GM23338 (cell line): ENCODE results near the gene LTBP4. TPM values are rescaled to one million over a fixed set of nuclear protein-coding genes. Genes with fewer than 3 reads are reported as not detected.
A peak's percentile ranks its signal among the peaks of the same experiment; 100 is the strongest.

Source experiments
- ATAC-seq: fragments of 200-7000 bp; cut with Tn5 transposase; 3 replicates; pipeline ENCODE4 v1.9.1; 2020
- DNase-seq: peaks from one replicate; pipeline ENCODE4 v3.0.0-alpha.2; 2015; ENCODE audit warnings: low spot score
- H2AFZ ChIP-seq: fragments of 200-600 bp; sonication (generic); 2 replicates; pipeline ENCODE4 v1.8.0; 2016; ENCODE audit warnings: antibody characterized with exemption, mild to moderate bottlenecking, moderate library complexity
- H3F3A ChIP-seq: fragments of 200-600 bp; sonication (generic); replicated peaks from 2 replicates; pipeline ENCODE4 v1.8.0; 2017; ENCODE audit warnings: antibody characterized with exemption, mixed run types, low read depth
- H3K27ac ChIP-seq: fragments of 200-600 bp; sonication (generic); 2 replicates; pipeline ENCODE4 v1.6.1; 2016; ENCODE audit warnings: low read depth
- H3K27me3 ChIP-seq: fragments of 200-600 bp; sonication (generic); 2 replicates; pipeline ENCODE4 v1.8.0; 2016; ENCODE audit warnings: mild to moderate bottlenecking, mixed run types, moderate library complexity; ENCODE audit not compliant: insufficient read depth
- H3K36me3 ChIP-seq: fragments of 200-600 bp; sonication (generic); 2 replicates; pipeline ENCODE4 v1.8.0; 2016; ENCODE audit warnings: mild to moderate bottlenecking; ENCODE audit not compliant: insufficient read depth
- H3K4me1 ChIP-seq: fragments of 200-600 bp; sonication (generic); 2 replicates; pipeline ENCODE4 v1.8.0; 2016; ENCODE audit warnings: mild to moderate bottlenecking, moderate library complexity; ENCODE audit not compliant: insufficient read depth
- H3K4me2 ChIP-seq: fragments of 200-600 bp; sonication (generic); 2 replicates; pipeline ENCODE4 v1.7.1; 2017; ENCODE audit warnings: mixed run types
- H3K4me3 ChIP-seq: fragments of 200-600 bp; sonication (generic); 2 replicates; pipeline ENCODE4 v1.6.1; 2016; ENCODE audit warnings: mixed run types
- H3K79me2 ChIP-seq: fragments of 200-600 bp; sonication (generic); replicated peaks from 2 replicates; pipeline ENCODE4 v1.8.0; 2017; ENCODE audit warnings: mild to moderate bottlenecking; ENCODE audit not compliant: insufficient read depth
- H3K9me2 ChIP-seq: fragments of 200-600 bp; sonication (generic); 2 replicates; pipeline ENCODE4 v1.8.0; 2017; ENCODE audit not compliant: insufficient read depth
- H4K20me1 ChIP-seq: fragments of 200-600 bp; sonication (generic); replicated peaks from 2 replicates; pipeline ENCODE4 v1.8.0; 2017; ENCODE audit warnings: mild to moderate bottlenecking; ENCODE audit not compliant: insufficient read depth
- H3K27ac Mint-ChIP-seq: 2 replicates; pipeline ENCODE4 v1.8.0; 2020; ENCODE audit warnings: inconsistent platforms, mild to moderate bottlenecking, moderate library complexity, mixed read lengths
- H3K27me3 Mint-ChIP-seq: 3 replicates; pipeline ENCODE4 v1.8.0; 2022; ENCODE audit warnings: low read depth, mild to moderate bottlenecking, moderate library complexity, mixed read lengths, inconsistent platforms; ENCODE audit not compliant: insufficient read depth, poor library complexity
- H3K36me3 Mint-ChIP-seq: 3 replicates; pipeline ENCODE4 v1.8.0; 2021; ENCODE audit warnings: low read depth, mild to moderate bottlenecking, inconsistent platforms, moderate library complexity, mixed read lengths
- H3K4me1 Mint-ChIP-seq: 3 replicates; pipeline ENCODE4 v1.8.0; 2020; ENCODE audit warnings: mild to moderate bottlenecking, inconsistent platforms, mixed read lengths
- H3K4me3 Mint-ChIP-seq: 3 replicates; pipeline ENCODE4 v1.8.0; 2021; ENCODE audit warnings: moderate library complexity, mild to moderate bottlenecking, inconsistent platforms, mixed read lengths
- H3K9me3 Mint-ChIP-seq: 3 replicates; pipeline ENCODE4 v1.8.0; 2020; ENCODE audit warnings: moderate library complexity, mild to moderate bottlenecking, inconsistent platforms, mixed read lengths
- CREB1 ChIP-seq: fragments of 250-450 bp; sonication (Bioruptor Pico); IDR thresholded peaks from 2 replicates; pipeline ENCODE4 v1.5.0; 2020; ENCODE audit warnings: low read depth, mild to moderate bottlenecking, moderate library complexity
- EZH2 ChIP-seq: fragments of 200-600 bp; sonication (generic); IDR thresholded peaks from one replicate; pipeline ENCODE4 v1.8.0; 2017; ENCODE audit warnings: antibody characterized with exemption, mild to moderate bottlenecking, low read depth; ENCODE audit not compliant: unreplicated experiment
- EZH2phosphoT487 ChIP-seq: fragments of 200-600 bp; sonication (generic); IDR thresholded peaks from one replicate; pipeline ENCODE4 v1.8.1; 2018; ENCODE audit warnings: antibody characterized with exemption; ENCODE audit not compliant: unreplicated experiment
- JUNB ChIP-seq: IDR thresholded peaks from one replicate; pipeline ENCODE4 v1.6.1; 2016; ENCODE audit warnings: antibody characterized with exemption; ENCODE audit not compliant: unreplicated experiment
- NANOG ChIP-seq: IDR thresholded peaks from 2 replicates; pipeline ENCODE4 v1.6.1; 2016; ENCODE audit warnings: antibody characterized with exemption, borderline replicate concordance
- POLR2AphosphoS5 ChIP-seq: IDR thresholded peaks from 2 replicates; pipeline ENCODE4 v1.6.1; 2016; ENCODE audit warnings: antibody characterized with exemption, low read depth
- STAT1 ChIP-seq: IDR thresholded peaks from one replicate; pipeline ENCODE4 v1.6.1; 2016; ENCODE audit warnings: antibody characterized with exemption; ENCODE audit not compliant: unreplicated experiment
- ZNF114 ChIP-seq: fragments of 250-450 bp; sonication (Bioruptor Pico); IDR thresholded peaks from 2 replicates; pipeline ENCODE4 v1.5.0; 2020; ENCODE audit warnings: mild to moderate bottlenecking, moderate library complexity
- ZNF331 ChIP-seq: fragments of 250-450 bp; sonication (Bioruptor Pico); IDR thresholded peaks from 2 replicates; pipeline ENCODE4 v1.5.0; 2020; ENCODE audit warnings: low read depth, mild to moderate bottlenecking, moderate library complexity
- polyA plus RNA-seq: library from polyadenylated mRNA; unstranded; fragments of >200 nt; fragmentation: Nextera tagmentation; extraction: Ambion mirVana; gene quantifications from 2 replicates; pipeline ENCODE4 v1.2.1, GENCODE V29; 2016
- total RNA-seq: library from RNA; depleted of rRNA; stranded (reverse); fragments of >200 nt; shearing (Covaris generic); gene quantifications from 2 replicates; pipeline ENCODE4 v1.2.3, GENCODE V29; 2014
- TF ChIP-seq, protein P1 (sequence below): IDR thresholded peaks from one replicate; pipeline ENCODE4 v1.6.1; 2018; ENCODE audit warnings: antibody characterized with exemption; ENCODE audit not compliant: unreplicated experiment
- TF ChIP-seq, protein P2 (sequence below): fragments of 250-450 bp; sonication (Bioruptor Pico); IDR thresholded peaks from 2 replicates; pipeline ENCODE4 v1.5.0; 2020; ENCODE audit warnings: mild to moderate bottlenecking, moderate library complexity
- TF ChIP-seq, protein P3 (sequence below), 2 experiments: fragments of 200-600 bp in 1 of 2; sonication (generic) in 1 of 2; conservative IDR thresholded peaks; 2 replicates each; pipeline versions ENCODE4 v1.5.1 to v1.6.1; 2016 to 2017; ENCODE audit warnings: antibody characterized with exemption in 2 of 2, low read depth in 2 of 2, mild to moderate bottlenecking in 2 of 2, moderate library complexity in 1 of 2
- TF ChIP-seq, protein P4 (sequence below): IDR thresholded peaks from 2 replicates; pipeline ENCODE4 v1.6.1; 2016; ENCODE audit warnings: antibody characterized with exemption

The LTBP4 gene
- total and polyA plus RNA-seq, 2 experiments from 2014 or later, result 50.3 to 65.0 TPM

DNA sequence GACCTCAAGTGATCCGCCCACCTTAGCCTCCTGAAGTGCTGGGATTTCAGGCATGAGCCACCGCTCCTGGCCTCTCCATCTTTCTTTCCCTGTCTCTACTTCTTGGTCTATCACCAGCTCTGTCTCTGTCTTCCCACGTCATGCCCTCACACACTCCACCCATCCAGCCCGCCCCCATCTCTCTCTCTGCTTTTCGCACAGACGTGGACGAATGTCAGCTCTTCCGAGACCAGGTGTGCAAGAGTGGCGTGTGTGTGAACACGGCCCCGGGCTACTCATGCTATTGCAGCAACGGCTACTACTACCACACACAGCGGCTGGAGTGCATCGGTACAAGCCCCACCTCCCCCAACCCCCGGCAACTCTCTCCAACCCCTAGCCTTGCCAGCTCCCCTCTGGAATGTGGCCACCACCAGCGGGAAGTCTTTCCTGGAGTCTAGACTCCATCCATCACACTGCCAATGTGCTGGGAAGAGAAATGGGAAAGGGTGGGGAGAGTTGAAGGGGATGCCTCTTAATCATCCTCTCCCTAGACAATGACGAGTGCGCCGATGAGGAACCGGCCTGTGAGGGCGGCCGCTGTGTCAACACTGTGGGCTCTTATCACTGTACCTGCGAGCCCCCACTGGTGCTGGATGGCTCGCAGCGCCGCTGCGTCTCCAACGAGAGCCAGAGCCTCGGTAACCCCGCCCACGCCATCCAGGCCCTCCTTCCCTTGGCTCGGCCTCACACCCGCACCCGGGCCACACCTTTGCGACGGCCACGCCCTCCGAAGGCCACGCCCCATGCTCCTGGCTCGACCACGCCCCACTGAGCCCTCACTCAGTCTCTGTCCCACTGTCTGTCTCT lies 22.5 kb downstream of the LTBP4 start:
- ATAC-seq (peak; percentile 94), DNase-seq (peak; percentile 98)
- TF ChIP-seq EZH2phosphoT487 (no peak), CREB1 (CRISPR knock-in tag) (no peak; the same call in 1 of the 2 replicates), NANOG (no peak), JUNB (no peak), ZNF331 (CRISPR knock-in tag) (no peak), ZNF114 (CRISPR knock-in tag) (no peak), STAT1 (no peak), EZH2 (no peak), POLR2AphosphoS5 (no peak)
- TF ChIP-seq, protein P1, sequence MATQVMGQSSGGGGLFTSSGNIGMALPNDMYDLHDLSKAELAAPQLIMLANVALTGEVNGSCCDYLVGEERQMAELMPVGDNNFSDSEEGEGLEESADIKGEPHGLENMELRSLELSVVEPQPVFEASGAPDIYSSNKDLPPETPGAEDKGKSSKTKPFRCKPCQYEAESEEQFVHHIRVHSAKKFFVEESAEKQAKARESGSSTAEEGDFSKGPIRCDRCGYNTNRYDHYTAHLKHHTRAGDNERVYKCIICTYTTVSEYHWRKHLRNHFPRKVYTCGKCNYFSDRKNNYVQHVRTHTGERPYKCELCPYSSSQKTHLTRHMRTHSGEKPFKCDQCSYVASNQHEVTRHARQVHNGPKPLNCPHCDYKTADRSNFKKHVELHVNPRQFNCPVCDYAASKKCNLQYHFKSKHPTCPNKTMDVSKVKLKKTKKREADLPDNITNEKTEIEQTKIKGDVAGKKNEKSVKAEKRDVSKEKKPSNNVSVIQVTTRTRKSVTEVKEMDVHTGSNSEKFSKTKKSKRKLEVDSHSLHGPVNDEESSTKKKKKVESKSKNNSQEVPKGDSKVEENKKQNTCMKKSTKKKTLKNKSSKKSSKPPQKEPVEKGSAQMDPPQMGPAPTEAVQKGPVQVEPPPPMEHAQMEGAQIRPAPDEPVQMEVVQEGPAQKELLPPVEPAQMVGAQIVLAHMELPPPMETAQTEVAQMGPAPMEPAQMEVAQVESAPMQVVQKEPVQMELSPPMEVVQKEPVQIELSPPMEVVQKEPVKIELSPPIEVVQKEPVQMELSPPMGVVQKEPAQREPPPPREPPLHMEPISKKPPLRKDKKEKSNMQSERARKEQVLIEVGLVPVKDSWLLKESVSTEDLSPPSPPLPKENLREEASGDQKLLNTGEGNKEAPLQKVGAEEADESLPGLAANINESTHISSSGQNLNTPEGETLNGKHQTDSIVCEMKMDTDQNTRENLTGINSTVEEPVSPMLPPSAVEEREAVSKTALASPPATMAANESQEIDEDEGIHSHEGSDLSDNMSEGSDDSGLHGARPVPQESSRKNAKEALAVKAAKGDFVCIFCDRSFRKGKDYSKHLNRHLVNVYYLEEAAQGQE, result no peak
- TF ChIP-seq, protein P2, sequence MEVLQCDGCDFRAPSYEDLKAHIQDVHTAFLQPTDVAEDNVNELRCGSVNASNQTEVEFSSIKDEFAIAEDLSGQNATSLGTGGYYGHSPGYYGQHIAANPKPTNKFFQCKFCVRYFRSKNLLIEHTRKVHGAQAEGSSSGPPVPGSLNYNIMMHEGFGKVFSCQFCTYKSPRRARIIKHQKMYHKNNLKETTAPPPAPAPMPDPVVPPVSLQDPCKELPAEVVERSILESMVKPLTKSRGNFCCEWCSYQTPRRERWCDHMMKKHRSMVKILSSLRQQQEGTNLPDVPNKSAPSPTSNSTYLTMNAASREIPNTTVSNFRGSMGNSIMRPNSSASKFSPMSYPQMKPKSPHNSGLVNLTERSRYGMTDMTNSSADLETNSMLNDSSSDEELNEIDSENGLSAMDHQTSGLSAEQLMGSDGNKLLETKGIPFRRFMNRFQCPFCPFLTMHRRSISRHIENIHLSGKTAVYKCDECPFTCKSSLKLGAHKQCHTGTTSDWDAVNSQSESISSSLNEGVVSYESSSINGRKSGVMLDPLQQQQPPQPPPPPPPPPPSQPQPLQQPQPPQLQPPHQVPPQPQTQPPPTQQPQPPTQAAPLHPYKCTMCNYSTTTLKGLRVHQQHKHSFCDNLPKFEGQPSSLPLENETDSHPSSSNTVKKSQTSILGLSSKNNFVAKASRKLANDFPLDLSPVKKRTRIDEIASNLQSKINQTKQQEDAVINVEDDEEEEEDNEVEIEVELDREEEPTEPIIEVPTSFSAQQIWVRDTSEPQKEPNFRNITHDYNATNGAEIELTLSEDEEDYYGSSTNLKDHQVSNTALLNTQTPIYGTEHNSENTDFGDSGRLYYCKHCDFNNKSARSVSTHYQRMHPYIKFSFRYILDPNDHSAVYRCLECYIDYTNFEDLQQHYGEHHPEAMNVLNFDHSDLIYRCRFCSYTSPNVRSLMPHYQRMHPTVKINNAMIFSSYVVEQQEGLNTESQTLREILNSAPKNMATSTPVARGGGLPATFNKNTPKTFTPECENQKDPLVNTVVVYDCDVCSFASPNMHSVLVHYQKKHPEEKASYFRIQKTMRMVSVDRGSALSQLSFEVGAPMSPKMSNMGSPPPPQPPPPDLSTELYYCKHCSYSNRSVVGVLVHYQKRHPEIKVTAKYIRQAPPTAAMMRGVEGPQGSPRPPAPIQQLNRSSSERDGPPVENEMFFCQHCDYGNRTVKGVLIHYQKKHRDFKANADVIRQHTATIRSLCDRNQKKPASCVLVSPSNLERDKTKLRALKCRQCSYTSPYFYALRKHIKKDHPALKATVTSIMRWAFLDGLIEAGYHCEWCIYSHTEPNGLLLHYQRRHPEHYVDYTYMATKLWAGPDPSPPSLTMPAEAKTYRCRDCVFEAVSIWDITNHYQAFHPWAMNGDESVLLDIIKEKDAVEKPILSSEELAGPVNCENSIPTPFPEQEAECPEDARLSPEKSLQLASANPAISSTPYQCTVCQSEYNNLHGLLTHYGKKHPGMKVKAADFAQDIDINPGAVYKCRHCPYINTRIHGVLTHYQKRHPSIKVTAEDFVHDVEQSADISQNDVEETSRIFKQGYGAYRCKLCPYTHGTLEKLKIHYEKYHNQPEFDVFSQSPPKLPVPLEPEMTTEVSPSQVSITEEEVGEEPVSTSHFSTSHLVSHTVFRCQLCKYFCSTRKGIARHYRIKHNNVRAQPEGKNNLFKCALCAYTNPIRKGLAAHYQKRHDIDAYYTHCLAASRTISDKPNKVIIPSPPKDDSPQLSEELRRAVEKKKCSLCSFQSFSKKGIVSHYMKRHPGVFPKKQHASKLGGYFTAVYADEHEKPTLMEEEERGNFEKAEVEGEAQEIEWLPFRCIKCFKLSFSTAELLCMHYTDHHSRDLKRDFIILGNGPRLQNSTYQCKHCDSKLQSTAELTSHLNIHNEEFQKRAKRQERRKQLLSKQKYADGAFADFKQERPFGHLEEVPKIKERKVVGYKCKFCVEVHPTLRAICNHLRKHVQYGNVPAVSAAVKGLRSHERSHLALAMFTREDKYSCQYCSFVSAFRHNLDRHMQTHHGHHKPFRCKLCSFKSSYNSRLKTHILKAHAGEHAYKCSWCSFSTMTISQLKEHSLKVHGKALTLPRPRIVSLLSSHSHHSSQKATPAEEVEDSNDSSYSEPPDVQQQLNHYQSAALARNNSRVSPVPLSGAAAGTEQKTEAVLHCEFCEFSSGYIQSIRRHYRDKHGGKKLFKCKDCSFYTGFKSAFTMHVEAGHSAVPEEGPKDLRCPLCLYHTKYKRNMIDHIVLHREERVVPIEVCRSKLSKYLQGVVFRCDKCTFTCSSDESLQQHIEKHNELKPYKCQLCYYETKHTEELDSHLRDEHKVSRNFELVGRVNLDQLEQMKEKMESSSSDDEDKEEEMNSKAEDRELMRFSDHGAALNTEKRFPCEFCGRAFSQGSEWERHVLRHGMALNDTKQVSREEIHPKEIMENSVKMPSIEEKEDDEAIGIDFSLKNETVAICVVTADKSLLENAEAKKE (CRISPR knock-in tag), result no peak
- TF ChIP-seq, protein P3, sequence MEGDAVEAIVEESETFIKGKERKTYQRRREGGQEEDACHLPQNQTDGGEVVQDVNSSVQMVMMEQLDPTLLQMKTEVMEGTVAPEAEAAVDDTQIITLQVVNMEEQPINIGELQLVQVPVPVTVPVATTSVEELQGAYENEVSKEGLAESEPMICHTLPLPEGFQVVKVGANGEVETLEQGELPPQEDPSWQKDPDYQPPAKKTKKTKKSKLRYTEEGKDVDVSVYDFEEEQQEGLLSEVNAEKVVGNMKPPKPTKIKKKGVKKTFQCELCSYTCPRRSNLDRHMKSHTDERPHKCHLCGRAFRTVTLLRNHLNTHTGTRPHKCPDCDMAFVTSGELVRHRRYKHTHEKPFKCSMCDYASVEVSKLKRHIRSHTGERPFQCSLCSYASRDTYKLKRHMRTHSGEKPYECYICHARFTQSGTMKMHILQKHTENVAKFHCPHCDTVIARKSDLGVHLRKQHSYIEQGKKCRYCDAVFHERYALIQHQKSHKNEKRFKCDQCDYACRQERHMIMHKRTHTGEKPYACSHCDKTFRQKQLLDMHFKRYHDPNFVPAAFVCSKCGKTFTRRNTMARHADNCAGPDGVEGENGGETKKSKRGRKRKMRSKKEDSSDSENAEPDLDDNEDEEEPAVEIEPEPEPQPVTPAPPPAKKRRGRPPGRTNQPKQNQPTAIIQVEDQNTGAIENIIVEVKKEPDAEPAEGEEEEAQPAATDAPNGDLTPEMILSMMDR (conservative IDR thresholded peaks at IDR 0.05; ENCODE audit: low read depth in 2 of 2), result no peak
- TF ChIP-seq, protein P4, sequence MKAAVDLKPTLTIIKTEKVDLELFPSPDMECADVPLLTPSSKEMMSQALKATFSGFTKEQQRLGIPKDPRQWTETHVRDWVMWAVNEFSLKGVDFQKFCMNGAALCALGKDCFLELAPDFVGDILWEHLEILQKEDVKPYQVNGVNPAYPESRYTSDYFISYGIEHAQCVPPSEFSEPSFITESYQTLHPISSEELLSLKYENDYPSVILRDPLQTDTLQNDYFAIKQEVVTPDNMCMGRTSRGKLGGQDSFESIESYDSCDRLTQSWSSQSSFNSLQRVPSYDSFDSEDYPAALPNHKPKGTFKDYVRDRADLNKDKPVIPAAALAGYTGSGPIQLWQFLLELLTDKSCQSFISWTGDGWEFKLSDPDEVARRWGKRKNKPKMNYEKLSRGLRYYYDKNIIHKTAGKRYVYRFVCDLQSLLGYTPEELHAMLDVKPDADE, result no peak
- H3K4me2 ChIP-seq, result peak overlapping the region; percentile 84
- peaks cover 11% of the 10 kb centered on the region for H3K4me1 ChIP-seq
- peaks cover 9% of the 10 kb centered on the region; the same call in 1 of the 2 replicates for H3F3A ChIP-seq
- H3K4me3 ChIP-seq, result peak overlapping the region; percentile 53
- no peaks in the 10 kb centered on the region for H3K79me2 ChIP-seq
- Mint-ChIP-seq H3K4me1 (peaks cover 16% of the 10 kb centered on the region), H3K9me3 (no peaks in the 10 kb centered on the region; the same call in 2 of the 3 replicates), H3K4me3 (peak overlapping the region; percentile 49), H3K27me3 (peaks cover 17% of the 10 kb centered on the region), H3K36me3 (peaks cover 48% of the 10 kb centered on the region), H3K27ac (peak overlapping the region; percentile 66; the same call in 1 of the 2 replicates)
- H4K20me1 ChIP-seq, result peaks cover 2% of the 10 kb centered on the region
- no peaks in the 10 kb centered on the region for H3K9me2 ChIP-seq
- H3K27ac ChIP-seq, result peak overlapping the region; percentile 79
- H3K36me3 ChIP-seq, result peaks cover 12% of the 10 kb centered on the region; the same call in 1 of the 2 replicates
- no peaks in the 10 kb centered on the region for H3K27me3 ChIP-seq
- H2AFZ ChIP-seq, result 0 out of 2 replicates have a peak overlapping the region, but pooled peaks have one; percentile 66
